HG03060 (cell line): ENCODE measurements around the gene POLG2.

Experiments
- ATAC-seq: cut with Tn5 transposase; IDR thresholded peaks from one replicate; pipeline ENCODE4 v1.9.1; 2021; ENCODE audit warnings: low read depth, moderate number of reproducible peaks; ENCODE audit not compliant: unreplicated experiment

POLG2 gene

GRCh38 chr17:64496786-64497564, at the start of gene POLG2:
Gene POLG2 (minus strand): TSS chr17:64497054. CDS start chr17:64496968, 86 bp downstream.
- ATAC-seq: peak; percentile 53

GRCh38 chr17:64544742-64545141, 47.9 kb upstream of the POLG2 start:
- no peak for ATAC-seq

- ATAC-seq: no peak
Measured at GRCh38 chr17:64540118-64540776, 43.4 kb upstream of the POLG2 start.

GRCh38 chr17:64538508-64539130, 41.8 kb upstream of the POLG2 start:
- no peak for ATAC-seq

GRCh38 chr17:64537488-64537887, 40.6 kb upstream of the POLG2 start:
- no peak for ATAC-seq

GRCh38 chr17:64536913-64537312, 40.1 kb upstream of the POLG2 start:
- ATAC-seq: no peak

DNA sequence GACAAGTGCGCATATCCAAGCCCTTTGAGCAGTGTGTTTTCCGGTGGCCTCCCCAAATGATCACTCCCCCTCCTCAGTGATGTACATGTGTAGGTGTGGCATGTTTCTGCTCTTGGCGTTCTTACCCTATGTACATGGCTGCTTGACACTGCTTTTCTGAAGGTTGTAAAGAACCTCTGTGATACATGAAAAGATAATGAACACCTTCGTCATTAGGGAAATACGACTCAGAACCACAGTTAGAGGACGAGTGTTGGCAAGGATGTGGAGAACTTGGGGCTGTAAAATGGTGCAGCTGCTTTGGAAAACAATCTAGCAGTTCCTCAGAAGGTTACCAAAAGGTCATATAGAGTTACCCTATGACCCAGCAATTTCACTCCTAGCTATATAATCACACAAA, 38.5 kb upstream of the POLG2 start:
- no peak for ATAC-seq

DNA sequence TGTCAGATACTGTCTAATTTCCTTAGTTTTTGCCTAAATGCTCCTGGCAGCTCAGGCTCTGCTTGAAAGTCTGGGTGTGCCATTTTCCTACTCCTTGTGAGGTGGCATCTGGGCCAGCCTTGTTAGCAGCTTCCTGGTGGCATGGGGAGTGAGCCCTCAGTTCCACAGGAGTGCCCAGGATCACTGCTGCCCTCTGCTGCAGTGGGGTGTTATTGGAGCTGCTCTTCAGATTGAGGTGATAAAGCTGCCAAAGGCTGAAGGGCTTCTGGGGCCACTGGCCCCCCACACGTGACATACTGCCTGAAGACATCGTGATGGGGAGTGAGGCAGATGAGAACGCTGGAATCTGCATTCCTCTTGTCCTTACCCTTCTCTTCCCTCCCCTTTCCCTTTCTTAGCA, 37.3 kb upstream of the POLG2 start:
- no peak for ATAC-seq

DNA sequence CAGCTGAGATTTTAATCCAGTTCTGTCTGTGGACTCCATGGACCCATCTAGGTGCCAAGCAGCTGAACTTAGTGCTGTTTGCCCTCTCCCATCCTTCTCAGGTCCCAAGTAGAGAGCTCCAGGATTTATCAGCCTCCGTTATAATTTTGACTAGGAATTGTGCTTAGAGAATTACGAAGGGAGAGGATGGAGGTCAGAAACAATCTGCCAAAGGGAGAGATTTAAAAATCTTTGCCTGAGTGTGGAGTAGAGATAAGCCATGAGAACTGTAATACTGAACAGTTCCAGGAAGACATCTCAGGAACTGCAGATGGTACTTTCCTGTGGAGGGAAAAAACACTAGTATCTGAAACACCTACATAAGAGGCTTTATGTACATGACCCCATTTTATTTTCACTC, 36.9 kb upstream of the POLG2 start:
- no peak for ATAC-seq

DNA sequence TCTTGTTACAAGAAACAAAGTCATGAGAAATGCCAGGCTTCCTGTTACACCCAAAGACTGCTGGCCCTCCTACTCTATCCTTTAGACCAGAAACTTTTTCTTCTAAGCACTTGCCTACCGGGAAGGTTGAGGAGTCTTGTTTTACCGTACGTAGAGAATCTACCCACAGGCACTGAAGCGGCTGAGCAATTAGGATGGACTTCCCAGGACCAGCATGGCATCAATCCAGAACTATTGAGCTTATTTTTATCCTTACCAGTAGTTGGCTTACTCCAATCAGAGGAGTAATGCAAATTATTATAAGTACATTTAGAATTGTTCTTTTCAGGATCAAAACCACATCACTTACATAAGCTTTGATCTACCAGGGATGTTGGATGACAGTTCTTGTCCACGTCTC, 35.6 kb upstream of the POLG2 start:
- no peak for ATAC-seq

- ATAC-seq: no peak
Measured at GRCh38 chr17:64531955-64532371, 35.1 kb upstream of the POLG2 start.

- ATAC-seq: no peak
Measured at GRCh38 chr17:64529221-64529620, 32.4 kb upstream of the POLG2 start.

DNA sequence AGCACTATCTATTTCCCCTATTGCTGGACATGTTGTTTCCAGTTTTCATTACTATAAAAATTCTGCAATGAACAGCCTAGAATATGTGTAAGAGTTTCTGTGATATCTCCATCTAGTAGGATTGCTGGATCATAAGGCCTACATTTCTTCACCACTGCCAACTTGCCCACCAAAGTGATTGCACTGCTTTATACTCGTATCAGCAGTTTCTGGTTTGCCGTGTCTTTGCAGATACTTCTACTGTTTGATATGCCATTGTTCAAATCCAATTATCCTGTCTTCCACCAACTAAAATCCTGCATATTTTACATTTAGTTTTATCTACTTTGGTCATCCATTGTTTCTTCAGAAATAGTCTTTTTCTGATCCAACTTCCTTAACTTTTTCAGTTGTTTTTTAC, 31.1 kb upstream of the POLG2 start:
- ATAC-seq: no peak

DNA sequence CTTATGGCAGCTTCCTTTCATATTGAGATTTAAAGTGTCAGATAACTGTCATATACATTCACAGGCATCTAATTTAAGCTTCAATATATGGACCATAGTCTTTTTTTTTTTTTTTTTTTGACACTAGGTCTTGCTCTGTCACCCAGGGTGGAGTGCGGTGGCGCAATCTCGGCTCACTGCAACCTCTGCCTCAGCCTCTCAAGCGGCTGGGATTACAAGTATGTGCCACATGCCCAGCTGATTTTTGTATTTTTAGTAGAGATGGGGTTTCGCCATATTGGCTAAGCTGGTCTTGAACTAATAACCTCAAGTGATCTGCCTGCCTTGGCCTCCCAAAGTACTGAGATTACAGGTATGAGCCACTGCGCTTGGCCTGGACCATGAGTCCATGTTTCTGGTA, 23.5 kb upstream of the POLG2 start:
- ATAC-seq: no peak

DNA sequence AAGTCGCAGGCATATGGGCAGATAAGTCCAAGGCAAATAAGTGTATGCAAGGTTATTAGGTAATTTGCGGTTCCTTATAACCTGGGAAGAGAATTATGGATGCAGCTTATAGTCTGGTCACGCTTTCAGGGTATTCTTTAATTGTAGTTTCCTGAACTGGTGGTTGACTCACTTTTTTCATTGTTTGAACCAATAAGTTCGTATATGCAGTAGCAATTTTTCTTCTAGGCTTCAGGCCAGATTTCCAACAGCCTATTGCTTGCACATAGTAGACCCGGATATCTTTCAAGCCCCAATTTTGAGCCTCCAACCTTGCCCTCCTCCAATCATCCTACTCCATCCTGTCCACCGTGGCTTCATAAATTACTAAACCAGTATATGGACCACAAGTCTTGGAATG, 22.7 kb upstream of the POLG2 start:
- no peak for ATAC-seq

DNA sequence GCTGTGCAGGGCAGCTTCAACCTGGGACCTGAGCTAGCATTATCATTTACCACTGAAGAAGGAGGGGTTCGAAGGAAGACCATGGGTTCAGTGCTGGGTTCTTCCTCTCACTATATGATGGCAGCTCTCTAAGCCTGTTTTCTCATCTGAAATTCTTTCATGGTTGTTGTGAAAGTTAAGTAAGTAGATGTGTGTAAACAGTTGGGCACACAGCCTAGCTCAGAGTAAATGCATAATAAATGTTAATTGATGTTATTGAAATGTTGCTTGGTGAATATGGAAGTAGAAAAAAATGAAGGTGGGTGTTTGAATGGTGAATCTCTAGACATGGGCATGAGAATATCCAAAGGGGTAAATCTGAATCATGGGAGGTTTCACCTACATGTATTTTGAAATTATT, 19.0 kb upstream of the POLG2 start:
- no peak for ATAC-seq

DNA sequence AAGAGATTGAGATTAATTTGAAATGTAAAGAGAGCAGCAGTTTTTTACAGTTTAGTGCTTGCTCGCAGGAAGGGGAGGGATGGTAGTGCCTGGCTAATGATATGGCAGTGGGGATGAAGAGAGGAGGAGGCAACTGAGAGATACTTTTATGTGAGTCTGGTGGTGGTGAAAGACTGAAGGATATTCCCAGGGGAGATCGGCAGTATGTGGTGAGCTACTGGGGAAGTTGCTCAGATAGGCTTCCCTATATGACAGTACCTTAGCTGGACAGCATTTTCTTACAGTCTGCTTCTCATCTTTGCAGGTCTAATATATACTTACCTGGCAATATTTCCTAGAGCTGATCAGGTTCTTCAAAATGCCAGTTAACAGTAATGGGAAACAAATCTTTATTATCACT, 18.6 kb upstream of the POLG2 start:
- ATAC-seq: no peak

DNA sequence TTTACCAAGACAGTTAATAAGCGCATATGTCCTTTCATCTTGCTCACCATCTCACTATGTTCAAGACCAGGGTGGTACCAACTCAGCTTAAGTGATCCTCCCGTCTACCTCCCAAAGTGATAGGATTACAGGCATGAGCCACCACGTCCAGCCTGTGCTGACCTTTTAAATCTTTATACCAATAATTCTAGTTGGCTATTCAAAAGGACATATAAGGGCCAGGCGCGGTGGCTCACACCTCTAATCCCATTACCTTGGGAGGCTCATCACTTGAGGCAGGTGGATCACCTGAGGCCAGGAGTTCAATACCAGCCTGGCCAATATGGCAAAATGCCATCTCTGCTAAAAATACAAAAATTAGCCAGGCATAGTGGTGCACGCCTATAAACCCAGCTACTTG, 12.3 kb upstream of the POLG2 start:
- ATAC-seq: no peak

- no peak for ATAC-seq
Measured at GRCh38 chr17:64508683-64509082, 11.8 kb upstream of the POLG2 start.

DNA sequence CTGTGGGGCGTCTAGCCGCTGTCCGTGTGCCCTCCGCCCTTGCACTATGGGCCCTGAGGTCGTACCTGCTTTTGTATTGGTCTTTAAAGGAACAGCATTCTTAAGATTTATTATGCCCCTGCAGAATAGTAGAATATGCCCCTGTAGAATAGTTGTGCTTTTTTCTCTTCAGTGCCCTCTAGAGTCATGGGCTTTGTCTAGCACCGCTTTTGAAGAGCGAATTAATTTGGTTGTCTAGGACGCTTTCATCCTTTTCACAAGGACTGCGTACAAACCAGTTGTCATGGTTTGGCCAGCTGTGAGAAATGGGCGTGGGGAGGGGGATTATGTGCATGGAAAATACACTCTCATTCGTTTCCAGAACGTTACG, 10.5 kb upstream of the POLG2 start:
- peak; percentile 13 for ATAC-seq

GRCh38 chr17:64506576-64507412, 9.9 kb upstream of the POLG2 start, which contains the start of gene CEP95:
Gene CEP95 (plus strand): TSS chr17:64506977. CDS start chr17:64507098, 121 bp downstream.
- peak; percentile 33 for ATAC-seq
